ENCODE results near the gene ADAMTS2.

ADAMTS2 gene

GRCh38 chr5:179343021-179343718, 2.1 kb downstream of the ADAMTS2 start:
- no peak for DNase-seq

GRCh38 chr5:179342577-179342976, 2.7 kb downstream of the ADAMTS2 start:
- peak; percentile 23 for DNase-seq

DNA sequence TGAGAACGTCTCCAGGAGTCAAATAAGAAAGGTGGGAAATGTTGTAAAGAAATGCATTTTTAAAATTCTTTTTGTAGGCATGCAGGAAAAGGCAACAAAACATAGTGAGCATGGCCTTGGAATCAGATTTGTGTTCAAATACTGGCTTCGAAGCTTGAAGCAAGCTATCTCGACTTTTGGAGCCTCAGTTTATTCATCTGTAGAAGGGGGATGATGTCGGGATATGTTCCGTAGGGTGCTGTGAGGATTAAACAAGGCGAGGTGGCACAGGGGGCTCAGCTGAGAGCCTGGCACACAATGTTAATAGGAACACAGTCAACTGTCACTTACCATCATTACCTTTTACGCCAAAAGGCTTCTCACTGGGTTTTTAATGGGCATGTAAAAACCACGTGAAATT, 4.8 kb downstream of the ADAMTS2 start:
- DNase-seq, result no peak

GRCh38 chr5:179339996-179340395, 5.3 kb downstream of the ADAMTS2 start:
- DNase-seq, result no peak

DNA sequence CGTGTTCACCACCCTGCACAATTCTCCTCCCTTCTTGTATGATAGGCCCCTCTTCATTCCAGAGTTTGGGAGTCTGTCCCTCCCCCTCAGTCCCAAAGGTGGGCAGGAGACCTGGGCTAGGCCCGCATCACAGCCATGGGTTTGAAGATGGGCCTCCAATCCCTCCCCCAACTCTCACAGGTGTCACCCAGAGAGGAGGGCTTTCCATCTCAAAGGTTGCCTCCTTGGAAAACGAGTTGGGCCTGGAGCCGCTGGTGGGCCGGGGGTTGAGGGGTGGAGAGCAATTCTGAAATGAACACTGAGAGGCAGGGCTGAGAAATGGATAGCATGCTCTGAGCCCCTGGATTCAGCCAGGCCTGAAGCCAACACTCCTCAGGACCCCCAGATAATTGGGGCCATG, 6.2 kb downstream of the ADAMTS2 start:
- DNase-seq, result no peak

- DNase-seq, result no peak
Measured at GRCh38 chr5:179337796-179338676, 7.2 kb downstream of the ADAMTS2 start.

GRCh38 chr5:179336871-179337795, 8.1 kb downstream of the ADAMTS2 start:
- DNase-seq, result no peak

DNA sequence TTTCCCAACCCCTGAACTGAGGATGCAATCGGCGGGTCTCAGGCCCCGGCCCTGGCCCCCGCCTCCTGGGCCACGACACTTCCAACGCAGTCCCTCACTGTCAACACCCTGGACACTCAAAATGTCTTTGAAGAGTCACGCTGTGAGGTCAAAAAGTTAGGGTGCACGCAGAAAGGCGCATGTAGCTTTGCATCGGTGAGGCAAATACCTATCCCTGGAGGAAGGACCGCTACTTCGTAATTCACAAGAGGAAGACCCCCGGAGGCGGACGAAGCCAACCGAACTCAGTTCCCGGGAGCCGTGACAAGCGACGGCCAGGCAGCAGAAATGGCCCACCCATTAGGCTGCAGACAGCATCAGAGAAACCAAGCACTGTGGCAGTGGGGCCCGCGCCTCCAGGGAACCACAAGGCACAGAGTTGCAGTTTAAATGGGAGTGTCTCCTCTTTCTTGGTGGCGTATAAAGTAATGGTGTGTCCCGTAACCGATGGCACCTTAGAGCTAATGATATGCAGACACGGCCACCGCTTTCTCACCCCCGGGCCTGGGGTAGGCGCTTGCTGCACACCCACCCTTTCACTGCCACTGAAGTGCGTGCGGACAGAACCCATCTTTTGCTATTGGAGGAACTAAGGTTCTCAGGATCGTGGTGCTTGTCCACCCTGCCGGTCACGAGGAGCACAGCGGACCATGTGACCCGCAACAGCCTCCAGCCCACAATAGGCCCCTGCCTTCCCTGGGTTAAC, 9.0 kb downstream of the ADAMTS2 start:
- no peak for DNase-seq

DNA sequence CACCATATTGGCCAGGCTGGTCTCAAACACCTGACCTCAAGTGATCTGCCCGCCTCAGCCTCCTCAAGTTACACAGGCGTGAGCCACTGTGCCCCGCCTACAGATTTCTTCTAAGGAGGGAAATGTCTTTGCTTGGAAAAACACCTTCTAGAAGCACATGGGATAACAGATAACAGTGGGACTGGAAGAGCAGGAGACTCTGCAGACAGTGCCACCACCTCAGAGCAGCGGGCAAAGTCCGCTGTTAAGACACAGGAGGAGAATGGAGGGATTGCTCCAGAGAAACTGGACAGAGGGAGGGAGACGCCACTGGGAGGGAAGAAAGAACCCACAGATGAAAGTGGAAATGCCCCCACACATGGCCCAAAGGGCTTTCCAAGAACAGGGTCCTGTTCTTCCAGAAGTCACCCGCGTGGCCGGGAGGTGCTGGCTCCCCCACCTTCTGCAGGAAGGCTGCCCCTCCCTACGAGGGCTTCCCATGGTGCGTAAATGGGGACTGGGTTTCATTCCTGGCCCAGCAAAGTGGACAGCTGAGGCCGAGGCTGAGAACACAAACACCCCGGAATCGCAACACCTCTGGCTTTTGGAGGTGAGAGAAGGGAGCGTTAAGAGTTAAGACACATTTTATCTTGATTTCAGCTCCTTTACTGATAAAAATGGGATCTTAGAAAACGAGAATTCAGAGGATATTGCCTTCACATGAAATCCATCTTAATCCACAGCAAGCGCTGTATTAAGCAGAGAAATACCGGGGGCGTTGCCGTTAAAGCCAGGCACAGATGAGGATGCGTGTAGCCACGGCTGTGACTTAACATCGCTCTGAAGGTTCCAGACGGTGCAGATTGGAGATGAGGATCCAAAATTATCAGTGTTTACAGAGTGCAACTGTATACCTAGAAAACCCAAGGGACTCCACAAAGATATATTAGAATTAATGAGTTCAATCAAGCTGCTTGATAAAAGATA, 11.2 kb downstream of the ADAMTS2 start:
- DNase-seq, result no peak

DNA sequence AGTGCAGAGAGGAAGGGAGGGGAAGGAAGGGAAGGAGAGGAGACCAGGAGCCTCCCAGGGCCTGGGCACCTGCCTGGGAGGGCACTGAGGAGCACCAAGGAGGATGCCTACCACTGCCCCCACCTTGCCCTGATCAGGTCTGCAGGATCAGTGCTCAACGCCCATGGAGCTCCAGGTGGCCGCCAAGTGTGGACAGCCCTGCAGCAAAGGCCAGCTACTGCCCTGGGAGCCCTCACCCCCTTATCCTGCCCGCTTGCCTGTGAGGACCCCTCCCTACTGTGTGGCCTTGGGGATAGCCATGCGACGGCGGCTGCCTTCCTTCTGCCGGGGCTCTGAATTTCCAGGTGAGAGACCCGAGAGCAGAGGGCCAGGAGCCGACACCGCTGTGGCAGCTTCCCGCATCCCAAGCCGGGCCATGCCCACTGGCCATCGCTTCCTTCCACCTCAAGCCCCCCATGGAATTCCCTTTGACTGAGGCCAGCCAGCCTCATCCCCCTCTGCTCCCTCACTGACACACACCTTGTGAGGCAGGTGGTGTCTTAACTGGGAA, 12.4 kb downstream of the ADAMTS2 start:
- no peak for DNase-seq

DNA sequence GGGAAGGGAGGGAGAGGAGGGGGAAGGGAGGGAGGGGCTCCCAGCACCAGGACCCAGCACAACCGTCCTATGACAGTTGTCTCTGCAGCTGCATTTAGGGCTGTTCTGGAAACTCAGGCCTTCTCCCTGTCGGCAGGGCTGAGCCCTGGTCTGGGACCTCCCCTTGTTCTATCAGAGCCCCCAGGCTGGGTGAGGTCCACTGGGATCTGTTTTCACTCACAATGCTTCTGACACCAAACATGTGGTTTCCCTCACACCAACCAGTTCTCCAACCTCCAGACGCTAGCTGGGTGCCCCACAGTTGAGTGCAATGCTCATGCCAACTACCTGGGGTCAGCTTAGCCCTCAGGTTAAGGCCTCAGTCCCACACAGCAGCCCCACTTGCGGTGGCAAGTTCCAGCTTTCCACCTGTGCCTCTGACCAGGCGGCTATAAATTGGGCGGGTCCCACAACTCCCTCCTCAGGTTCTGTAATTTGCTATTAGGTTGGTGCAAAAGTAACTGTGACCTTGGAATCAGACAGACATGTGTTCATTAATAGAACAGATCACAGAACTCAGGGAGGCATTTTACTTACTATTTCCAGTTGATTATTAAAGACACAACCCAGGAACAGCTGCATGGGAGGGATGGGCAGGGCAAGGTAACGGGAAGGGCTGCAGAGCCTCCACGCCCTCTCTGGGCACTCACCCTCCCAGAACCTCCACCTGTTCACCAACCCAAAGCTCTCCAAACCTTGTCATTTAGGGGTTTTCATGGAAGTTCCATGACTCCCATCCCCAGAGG, 13.5 kb downstream of the ADAMTS2 start:
- DNase-seq, result no peak

DNA sequence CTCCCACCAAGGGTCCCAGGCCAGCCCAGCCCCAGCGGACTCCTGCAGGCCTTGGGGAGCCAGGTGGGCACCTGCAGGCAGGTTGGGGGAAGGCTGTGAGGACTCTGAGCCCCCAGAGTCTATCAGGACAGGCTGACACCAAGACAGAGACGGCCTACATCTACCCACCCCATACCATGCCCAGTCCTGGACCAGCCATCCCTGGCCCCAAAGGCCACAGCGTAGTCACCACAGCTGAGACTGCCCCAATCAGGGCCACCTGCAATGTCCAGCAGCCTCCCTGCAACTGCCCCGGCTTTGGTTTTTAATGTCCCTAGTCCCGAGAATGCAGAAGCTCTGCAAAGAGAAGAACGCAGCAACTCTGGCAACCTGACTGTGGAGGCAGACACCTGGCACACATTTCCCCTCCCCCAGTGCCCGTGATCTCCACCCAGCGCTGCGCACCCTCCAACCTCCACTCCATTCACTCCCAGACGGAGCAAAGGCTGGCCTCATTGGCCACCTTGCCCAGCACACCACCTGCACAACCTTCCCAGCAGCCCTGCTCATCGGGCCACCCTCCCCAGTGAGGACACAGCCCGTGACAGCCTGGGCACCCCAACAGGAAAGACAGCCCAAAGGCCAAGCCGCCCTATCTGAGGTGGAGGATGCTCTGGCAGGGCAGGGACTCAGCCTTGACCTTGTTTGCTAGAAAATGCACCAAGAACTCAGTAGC, 14.9 kb downstream of the ADAMTS2 start:
- DNase-seq, result no peak

GRCh38 chr5:179328291-179328690, 17.0 kb downstream of the ADAMTS2 start:
- DNase-seq, result no peak

GRCh38 chr5:179327021-179327735, 18.1 kb downstream of the ADAMTS2 start:
- DNase-seq, result no peak

- no peak for DNase-seq
Measured at GRCh38 chr5:179326122-179326927, 18.9 kb downstream of the ADAMTS2 start.

DNA sequence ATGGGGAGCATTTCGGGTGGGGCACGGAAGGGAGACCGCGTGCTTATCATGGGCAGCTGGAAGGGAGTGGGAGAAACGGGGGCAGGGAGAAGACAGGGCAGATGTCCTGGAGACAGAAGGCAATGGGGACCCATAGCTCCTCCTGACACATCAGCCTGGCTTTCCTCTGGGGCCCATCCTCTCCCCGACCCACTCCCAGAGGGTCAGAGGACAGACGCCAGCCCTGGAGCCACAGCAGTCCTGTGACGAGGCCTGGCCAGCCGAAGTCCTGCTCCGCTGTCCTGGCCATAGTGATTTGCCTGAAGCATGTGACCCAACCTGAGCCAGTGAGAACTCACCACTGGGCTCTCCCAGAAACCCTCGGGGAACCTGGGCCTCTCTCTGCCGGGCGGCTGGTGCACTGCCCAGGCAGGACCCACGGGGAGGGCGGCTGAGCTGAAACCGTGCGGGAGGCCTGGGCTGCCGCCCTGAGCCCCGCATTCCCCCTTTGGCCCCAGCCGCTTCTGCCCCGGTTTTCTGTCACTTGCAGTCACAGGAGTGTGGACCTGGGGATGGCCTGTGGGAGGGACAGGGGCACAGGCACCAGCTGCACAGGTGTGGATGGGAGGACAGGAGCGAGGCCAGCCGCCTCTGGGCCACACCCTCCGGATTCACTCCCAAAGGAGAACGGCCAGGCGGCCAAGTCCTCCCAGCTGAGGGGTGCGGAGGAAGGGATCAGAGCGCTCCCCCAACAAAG, 19.8 kb downstream of the ADAMTS2 start:
- DNase-seq, result no peak

- DNase-seq, result no peak
Measured at GRCh38 chr5:179324760-179325295, 20.4 kb downstream of the ADAMTS2 start.

Measured in GOT3 (cell line).